NK-92 treated with Interleukin-12 subunit alpha and Interleukin-12 subunit beta, amount 100 ng/mL, for 24 hours (cell line): ENCODE measurements around the gene IFIT1B.
"Not testable (repeated sequence)": the region's sequence is repeated elsewhere in the genome, so short reads cannot be mapped to it uniquely, and the experiment has no call there.

Source experiments
- DNase-seq: peaks from one replicate; lab custom pipeline; 2025; lab: John Stamatoyannopoulos, UW

IFIT1B gene

GRCh38 chr10:89348481-89348880 is 29.4 kb upstream of the IFIT1B start:
- DNase-seq, result no peak

DNA sequence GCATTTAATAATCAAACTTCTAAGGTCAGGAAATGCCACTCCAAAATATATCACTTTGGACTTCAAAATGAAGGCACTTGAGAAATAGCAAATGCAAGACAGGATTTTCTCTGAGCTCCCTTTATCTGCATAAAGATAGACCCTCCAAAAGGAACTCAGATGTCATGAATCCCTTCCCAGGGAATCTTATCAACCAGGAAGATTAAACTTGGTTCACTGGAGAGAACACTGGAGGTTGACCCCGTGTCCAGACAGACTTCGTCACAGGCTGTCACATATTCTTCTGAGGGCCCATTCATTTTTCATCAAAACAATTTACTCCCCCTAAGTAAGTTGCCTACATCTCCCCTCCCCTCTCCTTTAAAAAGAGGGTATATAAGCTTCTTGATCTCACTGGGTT is 28.9 kb upstream of the IFIT1B start:
- no peak for DNase-seq

DNA sequence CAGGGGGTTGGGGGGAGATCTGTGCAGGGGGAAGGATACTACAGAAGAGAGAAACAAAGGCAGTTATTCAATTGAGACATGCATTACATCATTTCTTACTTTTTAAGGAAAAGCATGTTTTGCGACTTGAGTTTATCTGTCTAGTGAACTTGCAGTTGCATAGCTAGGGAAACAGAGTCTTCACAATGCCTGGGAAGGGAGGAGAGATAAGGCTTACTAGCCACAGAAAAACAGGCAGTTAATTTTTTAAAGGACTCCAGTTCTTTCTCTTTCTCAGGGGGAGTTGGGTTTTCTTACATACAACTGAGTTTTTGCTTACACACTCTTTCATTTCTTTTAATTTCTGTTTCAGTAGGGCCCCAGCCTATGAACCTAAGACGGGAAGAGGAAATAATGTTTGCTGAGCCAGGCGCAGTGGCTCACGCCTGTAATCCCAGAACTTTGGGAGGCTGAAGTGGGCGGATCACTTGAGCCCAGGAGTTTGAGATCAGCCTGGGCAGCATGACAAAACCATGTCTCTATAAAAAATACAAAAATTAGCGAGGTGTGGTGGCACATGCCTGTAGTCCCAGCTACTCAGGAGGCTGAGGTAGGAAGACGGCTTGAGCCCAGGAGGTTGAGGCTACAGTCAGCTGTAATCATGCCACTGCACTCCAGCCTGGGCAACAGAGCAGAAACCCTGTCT is 27.1 kb upstream of the IFIT1B start:
- DNase-seq, result not testable (repeated sequence)

GRCh38 chr10:89351412-89351779 is 26.5 kb upstream of the IFIT1B start:
- DNase-seq, result no peak

GRCh38 chr10:89351780-89352597 is 25.9 kb upstream of the IFIT1B start:
- no peak for DNase-seq

GRCh38 chr10:89352802-89353201 is 25.1 kb upstream of the IFIT1B start:
- DNase-seq, result no peak

DNA sequence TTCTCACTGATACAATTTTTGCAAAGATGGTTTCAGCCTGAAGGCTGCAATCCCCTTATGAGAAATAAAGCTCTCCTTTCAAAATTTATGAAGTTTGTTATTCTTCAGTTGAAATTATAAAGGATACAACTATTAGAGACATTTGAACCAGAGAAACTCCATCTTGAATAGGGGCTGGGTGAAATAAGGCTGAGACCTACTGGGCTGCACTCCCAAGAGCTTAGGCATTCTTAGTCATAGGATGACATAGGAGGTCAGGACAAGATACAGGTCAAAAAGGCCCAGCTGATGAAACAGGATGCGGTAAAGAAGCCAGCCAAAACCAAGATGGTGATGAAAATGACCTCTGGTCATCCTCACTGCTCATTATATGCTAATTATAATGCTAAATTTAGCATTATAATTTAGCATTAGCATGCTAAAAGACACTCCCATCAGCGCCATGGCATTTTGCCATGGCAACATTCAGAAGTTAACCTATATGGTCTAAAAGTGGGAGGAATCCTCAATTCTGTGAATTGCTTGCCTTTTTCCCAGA is 22.4 kb upstream of the IFIT1B start:
- DNase-seq, result no peak

DNA sequence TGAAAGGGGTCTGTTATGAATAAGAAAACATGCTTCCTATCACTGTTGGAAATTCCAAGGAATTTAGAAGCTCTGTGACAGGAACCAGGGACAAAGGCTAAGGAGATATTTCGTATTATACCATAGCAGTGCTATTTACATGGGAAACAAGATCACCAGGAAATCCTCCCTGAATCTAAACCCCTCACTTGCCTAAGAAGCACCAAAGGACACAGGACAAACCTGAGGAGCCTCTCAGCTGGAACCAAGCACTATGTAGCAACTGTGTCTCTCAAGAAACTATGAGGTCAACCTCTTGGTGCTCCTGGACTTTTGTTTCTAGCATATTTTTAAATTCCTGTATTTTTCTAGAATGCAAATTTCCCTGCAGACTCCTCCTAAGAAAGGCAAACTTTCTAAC is 20.8 kb upstream of the IFIT1B start:
- DNase-seq, result no peak

DNA sequence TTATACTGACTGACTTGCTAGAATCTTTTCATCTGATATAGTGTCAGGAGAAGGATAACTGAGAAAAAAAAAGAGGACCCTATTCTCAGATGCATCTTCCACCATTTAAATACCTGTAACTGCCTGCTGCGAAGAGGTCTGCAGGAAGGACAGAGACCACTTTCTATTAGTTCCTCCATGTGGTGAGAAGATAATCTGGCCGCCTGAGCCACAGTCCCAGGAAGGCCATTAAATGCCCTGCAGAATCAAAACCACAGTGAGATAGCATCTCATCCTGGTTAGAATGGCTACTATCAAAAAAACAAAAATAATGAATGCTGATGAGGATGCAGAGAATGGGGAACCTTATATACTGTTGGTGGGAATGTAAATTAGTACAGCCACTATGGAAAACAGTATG is 19.9 kb upstream of the IFIT1B start:
- DNase-seq, result no peak

DNA sequence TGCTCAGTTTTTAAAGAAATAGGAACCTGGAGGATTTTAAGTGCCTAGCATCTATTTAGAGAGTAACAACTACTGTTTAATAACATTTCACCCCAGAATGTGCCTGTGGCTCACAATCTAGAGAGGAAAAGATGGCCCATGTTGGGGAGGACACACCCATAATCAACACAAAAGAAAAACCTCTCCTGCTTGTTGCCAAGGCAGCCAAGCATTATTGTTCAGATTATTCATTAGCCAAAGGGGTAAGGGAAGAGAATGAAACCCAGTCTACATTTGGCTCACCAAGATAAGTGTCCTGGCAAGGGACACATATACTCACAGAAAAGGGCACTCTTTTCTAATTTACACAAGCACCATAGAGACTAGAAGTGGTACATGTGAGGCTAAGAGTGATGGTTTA is 17.7 kb upstream of the IFIT1B start:
- DNase-seq, result no peak

DNA sequence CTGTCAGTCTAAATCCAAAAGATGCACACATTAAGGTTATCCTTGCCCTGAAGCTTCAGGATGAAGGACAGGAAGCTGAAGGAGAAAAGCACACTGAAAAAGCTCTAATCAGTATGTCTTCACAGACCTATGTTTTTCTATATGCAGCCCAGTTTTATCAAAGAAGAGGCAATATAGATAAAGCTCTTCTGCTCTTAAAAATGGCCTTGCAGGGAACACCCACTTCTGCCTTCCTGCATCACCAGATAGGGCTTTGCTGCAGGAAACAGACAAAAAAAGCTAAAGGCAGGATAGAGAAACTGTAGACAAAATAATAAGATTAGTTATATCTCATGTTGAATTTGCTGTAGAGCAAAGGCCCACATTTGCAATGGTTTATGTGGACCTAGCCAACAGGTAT is 14.9 kb upstream of the IFIT1B start:
- DNase-seq, result no peak

DNA sequence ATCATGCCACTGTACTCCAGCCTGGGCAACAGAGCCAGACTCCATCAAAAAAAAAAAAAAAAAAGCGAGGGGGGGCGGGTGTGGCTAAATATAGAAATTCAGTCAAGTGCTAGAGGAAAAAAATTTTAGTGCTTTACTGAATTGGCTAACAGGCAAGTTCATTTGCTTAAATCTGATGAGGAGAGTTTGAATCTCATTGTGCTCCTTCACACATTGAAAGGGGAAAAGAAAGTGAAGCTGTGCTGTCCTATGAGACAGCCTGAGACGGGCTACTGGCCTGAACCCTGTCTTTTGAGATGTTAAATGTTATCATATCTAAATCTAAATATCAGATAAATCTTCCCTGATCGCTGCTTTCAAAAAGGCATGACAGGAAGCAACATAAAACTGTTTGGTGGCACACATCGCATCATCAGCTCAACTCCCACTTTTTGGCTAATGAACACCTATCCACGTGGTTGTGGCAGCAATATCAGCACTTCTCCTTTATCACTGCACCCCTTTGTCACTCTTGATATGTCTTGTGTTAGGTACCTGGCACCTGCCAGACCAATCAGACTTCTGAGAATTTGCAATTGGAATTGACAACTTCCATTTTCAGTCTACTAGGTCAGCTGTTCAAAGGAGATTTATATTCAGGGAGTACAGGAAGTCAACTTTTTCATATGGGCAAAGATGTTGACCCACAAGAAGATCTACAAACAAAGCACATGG is 14.0 kb upstream of the IFIT1B start:
- DNase-seq, result no peak

DNA sequence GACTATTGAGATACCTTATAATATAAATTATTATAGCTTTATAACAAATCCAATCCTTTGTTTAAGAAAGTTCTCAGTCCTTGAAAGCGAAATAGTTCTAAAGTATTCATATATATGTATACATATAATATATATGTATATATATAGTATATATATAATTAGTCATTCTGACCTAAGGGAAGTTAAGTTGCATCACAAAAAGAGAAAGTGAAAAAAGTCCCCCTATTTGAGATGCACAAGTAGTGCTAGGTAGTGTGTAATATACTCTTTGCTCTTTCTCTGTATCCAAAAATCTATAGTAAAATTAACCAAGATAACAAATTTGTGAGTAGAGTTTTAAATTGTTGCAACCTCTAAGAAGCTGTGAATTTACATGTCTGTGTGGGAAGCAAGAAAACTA is 13.3 kb upstream of the IFIT1B start:
- DNase-seq, result no peak

GRCh38 chr10:89367529-89367928 is 10.3 kb upstream of the IFIT1B start:
- peak; percentile 40 for DNase-seq

GRCh38 chr10:89368129-89368528 is 9.7 kb upstream of the IFIT1B start:
- DNase-seq, result no peak

- DNase-seq, result no peak
These were observed 8.4 kb upstream of the IFIT1B start for GRCh38 chr10:89369156-89370105.

- DNase-seq, result no peak
These were observed 6.8 kb upstream of the IFIT1B start for GRCh38 chr10:89371079-89371478.

GRCh38 chr10:89371987-89372386 is 5.9 kb upstream of the IFIT1B start:
- DNase-seq, result no peak

GRCh38 chr10:89373916-89374711 is 3.7 kb upstream of the IFIT1B start:
- DNase-seq, result no peak

DNA sequence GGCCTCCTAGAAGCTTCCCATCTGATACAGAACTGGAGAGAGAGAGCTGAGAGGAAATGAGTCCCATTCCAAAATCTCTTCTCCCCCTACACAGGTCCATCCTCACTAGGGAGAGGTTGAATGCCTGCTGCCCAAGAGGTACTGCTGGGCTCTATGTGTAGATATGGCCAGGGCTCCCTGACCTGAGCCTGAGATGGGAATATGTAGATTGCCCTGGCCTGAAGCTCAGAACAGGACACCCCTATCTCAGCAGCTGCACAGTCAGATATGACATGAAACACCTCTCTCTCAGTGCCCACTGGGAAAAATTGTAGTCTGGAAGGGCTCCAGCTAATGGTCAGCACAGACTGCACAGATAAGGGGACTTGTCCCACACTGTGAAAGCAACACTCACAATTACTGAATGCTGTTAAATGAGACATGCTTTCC is 3.1 kb upstream of the IFIT1B start:
- no peak for DNase-seq

DNA sequence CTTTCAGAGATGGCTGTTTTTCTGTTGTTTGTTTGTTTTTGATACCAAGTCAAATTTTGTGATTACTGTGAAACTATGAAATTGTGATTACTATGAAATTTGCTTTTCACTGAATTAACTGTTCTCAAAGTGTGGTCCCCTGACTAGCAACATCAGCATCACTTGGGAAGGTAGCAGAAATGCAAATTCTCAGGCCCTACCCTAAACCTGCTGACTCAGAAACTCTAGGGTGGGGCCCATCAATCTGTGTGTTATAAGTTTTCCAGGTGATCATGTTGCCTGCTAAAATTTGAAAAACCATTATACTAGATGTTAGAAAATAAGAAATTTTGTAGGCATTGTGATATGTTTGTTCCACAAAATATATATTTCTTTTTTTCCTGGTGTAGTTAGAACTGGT is 1.2 kb downstream of the IFIT1B start:
- DNase-seq, result no peak
